ENCODE measurements around the gene NCAPG2.
"Not testable (repeated sequence)": the region's sequence is repeated elsewhere in the genome, so short reads cannot be mapped to it uniquely, and the experiment has no call there.

The NCAPG2 gene

GRCh38 chr7:158664406-158664805 lies 40.2 kb downstream of the NCAPG2 start:
- DNase-seq: no peak

GRCh38 chr7:158663428-158663741 lies 41.2 kb downstream of the NCAPG2 start:
- DNase-seq: no peak

GRCh38 chr7:158662610-158663427 lies 41.8 kb downstream of the NCAPG2 start:
- no peak for DNase-seq

- DNase-seq: no peak
Observed at GRCh38 chr7:158658475-158658874, 46.1 kb downstream of the NCAPG2 start.

- no peak for DNase-seq
Observed at GRCh38 chr7:158657189-158657746, 47.3 kb downstream of the NCAPG2 start.

- no peak for DNase-seq
Observed at GRCh38 chr7:158655931-158656441, 48.6 kb downstream of the NCAPG2 start.

GRCh38 chr7:158655507-158655906 lies 49.1 kb downstream of the NCAPG2 start:
- DNase-seq: no peak

GRCh38 chr7:158651968-158652565 lies 52.5 kb downstream of the NCAPG2 start:
- no peak for DNase-seq

GRCh38 chr7:158650821-158651225 lies 53.8 kb downstream of the NCAPG2 start:
- DNase-seq: no peak

GRCh38 chr7:158649279-158649678 lies 55.3 kb downstream of the NCAPG2 start:
- no peak for DNase-seq

- DNase-seq: no peak
Observed at GRCh38 chr7:158648787-158649186, 55.8 kb downstream of the NCAPG2 start.

GRCh38 chr7:158648168-158648567 lies 56.4 kb downstream of the NCAPG2 start:
- DNase-seq: no peak

GRCh38 chr7:158647475-158647792 lies 57.2 kb downstream of the NCAPG2 start:
- no peak for DNase-seq

- peak; percentile 26 to 35 for DNase-seq
Observed at GRCh38 chr7:158646766-158647474, 57.7 kb downstream of the NCAPG2 start.

GRCh38 chr7:158645842-158646241 lies 58.8 kb downstream of the NCAPG2 start:
- no peak for DNase-seq

GRCh38 chr7:158642149-158642548 lies 62.5 kb downstream of the NCAPG2 start:
- DNase-seq: no peak

GRCh38 chr7:158638001-158638400 lies 66.6 kb downstream of the NCAPG2 start:
- no peak for DNase-seq

- DNase-seq: no peak
Observed at GRCh38 chr7:158633055-158633956, 71.3 kb downstream of the NCAPG2 start.

- no peak for DNase-seq
Observed at GRCh38 chr7:158631574-158632195, 72.9 kb downstream of the NCAPG2 start.

- DNase-seq: not testable (repeated sequence)
Observed at GRCh38 chr7:158626289-158626688, 78.3 kb downstream of the NCAPG2 start.

- no peak for DNase-seq
Observed at GRCh38 chr7:158623241-158623640, 81.4 kb downstream of the NCAPG2 start.

GRCh38 chr7:158620839-158621441 lies 83.7 kb downstream of the NCAPG2 start:
- no peak for DNase-seq

Measured in SHP77 (cell line).